Peyer's patch (tissue), 4 donors: ENCODE measurements around the gene H2BK1.

Source experiments
- POLR2A ChIP-seq, 2 donors: fragments of 450-650 bp; IDR thresholded peaks; one replicate each; pipeline ENCODE4 v1.5.1; 2017; ENCODE audit warnings: antibody characterized with exemption in 2 of 2, mild to moderate bottlenecking in 2 of 2, moderate library complexity in 2 of 2
- TF ChIP-seq, protein P1 (sequence below), 6 experiments: fragments of 450-650 bp in 4 of 6; fragments of 200-600 bp in 2 of 6; sonication (generic) in 1 of 6; IDR thresholded peaks; one replicate each; pipeline ENCODE4 v1.5.1; 2017 to 2019; ENCODE audit warnings: antibody characterized with exemption in 6 of 6, mild to moderate bottlenecking in 3 of 6, moderate library complexity in 1 of 6

DNA sequence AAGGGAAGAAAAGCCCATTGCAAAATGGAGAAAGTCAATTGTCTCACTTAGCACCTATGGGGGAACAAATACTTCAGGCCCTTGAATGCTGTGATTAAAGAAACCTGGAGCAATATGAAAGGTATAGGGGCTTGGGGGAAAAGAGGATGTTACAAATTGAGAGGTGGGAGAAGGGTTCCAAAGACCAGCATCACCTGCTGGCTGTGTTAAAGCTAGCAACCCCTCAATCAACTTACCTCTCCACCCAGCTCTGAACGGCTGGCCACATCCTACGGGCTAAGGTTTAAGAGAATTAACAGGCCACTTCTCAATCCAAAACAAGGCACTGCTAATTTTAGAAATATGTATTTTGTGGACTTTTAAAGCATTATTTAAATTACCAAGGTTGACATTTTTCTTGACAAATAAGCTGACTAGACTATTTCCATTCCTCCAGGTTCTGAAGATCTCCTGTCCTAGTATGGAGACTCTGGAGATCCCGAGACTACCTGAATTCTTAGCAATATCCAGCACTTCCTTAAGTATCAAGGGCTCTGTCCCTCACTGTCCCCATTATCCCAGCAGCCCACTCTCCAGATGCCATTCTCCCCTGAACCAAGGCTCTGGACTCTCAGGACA, 976 bp upstream of the H2BK1 start:
- TF ChIP-seq, protein P1, sequence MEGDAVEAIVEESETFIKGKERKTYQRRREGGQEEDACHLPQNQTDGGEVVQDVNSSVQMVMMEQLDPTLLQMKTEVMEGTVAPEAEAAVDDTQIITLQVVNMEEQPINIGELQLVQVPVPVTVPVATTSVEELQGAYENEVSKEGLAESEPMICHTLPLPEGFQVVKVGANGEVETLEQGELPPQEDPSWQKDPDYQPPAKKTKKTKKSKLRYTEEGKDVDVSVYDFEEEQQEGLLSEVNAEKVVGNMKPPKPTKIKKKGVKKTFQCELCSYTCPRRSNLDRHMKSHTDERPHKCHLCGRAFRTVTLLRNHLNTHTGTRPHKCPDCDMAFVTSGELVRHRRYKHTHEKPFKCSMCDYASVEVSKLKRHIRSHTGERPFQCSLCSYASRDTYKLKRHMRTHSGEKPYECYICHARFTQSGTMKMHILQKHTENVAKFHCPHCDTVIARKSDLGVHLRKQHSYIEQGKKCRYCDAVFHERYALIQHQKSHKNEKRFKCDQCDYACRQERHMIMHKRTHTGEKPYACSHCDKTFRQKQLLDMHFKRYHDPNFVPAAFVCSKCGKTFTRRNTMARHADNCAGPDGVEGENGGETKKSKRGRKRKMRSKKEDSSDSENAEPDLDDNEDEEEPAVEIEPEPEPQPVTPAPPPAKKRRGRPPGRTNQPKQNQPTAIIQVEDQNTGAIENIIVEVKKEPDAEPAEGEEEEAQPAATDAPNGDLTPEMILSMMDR (IDR thresholded peaks at IDR 0.05): no peak
- TF ChIP-seq POLR2A (IDR thresholded peaks at IDR 0.05): no peak
